Midbrain (tissue), 1 donor: ENCODE data around the gene AFF3.
"Not testable (repeated sequence)": the region's sequence is repeated elsewhere in the genome, so short reads cannot be mapped to it uniquely, and the experiment has no call there.

Experiments
- DNase-seq: peaks from one replicate; lab custom pipeline; 2025; lab: John Stamatoyannopoulos, UW

Gene AFF3

GRCh38 chr2:99550368-99550767 lies 592.0 kb downstream of the AFF3 start:
- no peak for DNase-seq

GRCh38 chr2:99545604-99546003 lies 596.8 kb downstream of the AFF3 start:
- DNase-seq: no peak

DNA sequence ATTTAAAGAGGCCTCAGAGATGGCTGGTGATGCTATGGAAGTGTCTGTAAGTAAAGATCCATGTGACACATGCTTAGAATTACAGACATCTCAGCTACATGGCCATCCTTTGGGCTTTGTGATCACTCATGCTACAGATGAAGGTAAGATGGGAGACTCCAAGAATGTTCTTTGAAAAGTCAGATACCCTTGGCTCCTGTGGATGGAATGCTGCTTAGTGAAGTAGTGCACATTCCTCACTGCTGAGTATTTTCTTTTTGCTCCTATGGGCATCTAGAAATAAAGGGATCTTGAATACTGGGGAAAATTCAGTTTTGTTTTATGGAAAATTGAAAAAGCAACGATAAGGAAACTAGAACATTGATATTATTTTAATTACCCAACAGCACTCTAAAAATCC lies 597.3 kb downstream of the AFF3 start:
- no peak for DNase-seq

DNA sequence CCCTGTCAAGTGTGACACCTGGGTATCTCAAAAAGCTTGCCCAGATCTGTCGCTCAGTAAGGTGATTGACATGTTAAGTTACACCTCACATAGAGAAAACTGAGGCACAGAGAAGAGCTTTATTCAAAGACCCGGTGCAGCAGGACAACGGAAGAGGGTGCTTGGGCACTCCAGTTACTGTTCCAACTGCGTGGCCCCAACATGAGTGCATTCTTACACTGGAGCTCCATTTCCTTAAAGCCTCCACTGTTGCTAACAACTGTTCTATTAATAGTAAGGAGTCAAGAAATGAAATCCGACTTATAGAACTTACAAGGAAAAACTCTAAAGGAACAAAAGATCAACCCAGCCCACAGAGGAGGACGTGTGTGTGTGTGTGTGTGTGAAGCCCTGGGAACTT lies 597.8 kb downstream of the AFF3 start:
- no peak for DNase-seq

DNA sequence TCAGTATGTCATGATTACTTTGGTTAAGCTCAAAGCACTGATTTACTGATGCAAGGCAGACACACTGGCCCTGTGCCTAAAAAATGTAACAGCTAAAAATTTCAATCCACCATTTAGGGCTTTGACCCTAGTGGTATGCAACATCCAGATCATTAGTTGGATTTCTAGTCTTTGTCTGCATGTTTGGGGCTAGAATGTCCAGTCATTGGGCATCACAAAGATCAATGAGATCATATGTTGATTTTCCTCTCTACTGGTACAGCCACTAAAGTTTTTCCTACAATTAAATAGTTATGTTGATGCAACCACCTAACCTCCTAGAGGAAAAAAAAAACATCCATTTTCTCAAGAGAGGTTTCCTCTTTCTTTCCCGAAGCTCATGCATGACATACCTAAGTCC lies 599.1 kb downstream of the AFF3 start:
- no peak for DNase-seq

DNA sequence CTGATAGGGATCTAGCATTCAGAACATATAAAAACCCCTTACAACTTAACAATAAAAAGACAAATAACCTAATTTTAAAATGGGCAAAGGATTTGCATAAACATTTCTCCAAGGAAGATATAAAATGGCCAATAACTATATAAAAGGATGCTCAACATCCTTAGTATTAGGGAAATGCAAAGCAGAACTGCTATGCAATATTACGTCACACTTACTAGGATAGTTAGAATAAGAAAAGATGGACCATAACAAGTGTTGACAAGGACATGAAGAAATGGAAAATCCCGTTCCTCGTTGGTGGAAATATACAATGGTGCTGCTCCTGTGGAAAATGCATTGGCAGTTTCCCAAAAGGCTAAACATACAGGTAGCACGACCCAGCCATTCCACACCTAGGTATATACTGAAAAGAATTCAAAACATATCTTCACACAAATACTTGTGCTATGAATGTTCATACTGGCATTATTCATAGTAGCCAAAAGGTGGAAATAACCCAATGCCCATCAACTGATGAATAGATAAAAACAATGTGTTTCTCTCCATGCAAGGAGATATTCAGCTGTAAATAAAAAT lies 604.4 kb downstream of the AFF3 start:
- DNase-seq: no peak

DNA sequence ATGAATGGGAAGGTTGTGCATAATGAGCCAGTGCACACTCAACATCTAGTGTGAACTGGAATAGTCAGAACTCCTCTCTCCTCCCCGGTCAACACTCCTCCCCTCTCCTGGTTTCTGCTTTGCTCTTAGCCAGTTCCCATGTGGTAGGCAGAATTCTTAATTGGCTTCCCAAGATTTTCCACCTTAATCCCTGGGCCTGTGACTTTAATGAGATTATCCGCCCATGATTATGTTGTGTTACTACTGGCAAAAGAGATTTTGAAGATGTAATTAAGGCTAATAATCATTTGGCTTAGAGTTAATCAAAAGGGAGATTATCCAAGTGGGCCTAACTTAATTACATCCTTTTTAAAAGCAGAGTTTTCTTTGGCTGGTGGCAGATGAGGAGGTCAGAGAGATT lies 618.3 kb downstream of the AFF3 start:
- DNase-seq: no peak

GRCh38 chr2:99522157-99522556 lies 620.2 kb downstream of the AFF3 start:
- DNase-seq: no peak

DNA sequence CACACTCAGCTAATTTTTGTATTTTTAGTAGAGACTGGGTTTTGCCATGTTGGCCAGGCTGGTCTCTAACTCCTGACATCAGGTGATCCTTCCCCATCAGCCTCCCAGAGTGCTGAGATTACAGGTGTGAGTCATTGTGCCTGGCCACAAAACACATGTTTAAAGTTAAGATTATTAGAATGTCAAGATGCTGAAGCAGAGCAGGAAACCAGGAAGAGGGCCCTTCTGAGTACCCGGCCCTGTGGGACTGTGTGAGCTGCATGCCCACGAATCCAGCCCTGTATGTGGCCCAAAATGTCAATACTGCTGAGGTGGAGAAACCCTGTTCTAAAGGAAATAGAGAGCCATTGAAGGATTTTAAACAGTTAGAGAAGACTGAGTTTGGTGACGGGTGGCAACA lies 621.6 kb downstream of the AFF3 start:
- no peak for DNase-seq

- no peak for DNase-seq
Observed at GRCh38 chr2:99520195-99520594, 622.2 kb downstream of the AFF3 start.

DNA sequence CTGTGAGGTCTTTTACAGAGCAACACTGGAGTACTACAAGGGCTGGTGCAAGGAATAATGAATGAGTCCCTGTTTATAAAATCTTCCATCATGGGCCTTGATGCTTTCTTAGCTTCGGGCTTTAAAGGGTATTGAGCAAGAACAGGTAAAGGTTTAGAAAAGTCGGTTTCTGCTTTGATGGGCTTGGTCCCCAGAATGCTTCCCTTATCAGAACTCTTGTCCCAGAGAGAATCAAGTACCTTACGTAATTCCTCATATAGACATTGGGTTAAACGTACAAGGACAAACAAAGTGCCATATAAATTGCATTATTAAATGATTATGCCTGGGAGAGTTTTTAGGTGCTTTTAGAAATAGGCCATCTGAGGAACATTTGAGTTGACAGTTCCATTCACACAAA lies 628.0 kb downstream of the AFF3 start:
- DNase-seq: no peak

DNA sequence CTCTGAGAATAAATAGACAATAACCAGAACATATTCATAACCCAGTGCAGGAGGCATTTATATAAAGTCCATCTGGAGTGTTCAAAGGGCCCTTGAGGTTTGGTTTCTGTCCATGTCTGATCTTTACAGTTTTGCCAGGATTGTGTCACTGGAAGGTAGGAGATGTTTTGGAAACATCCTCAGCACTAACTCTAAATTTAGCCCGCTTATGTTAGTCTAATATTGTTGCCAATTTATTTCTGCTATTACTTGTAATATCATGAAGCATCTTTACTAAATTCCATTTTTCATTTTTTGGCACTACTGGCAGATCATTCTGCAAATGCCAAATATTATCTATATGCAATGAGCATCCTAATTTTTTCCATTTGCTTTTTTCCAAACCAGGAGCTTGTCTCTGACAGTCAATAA lies 630.2 kb downstream of the AFF3 start:
- no peak for DNase-seq

DNA sequence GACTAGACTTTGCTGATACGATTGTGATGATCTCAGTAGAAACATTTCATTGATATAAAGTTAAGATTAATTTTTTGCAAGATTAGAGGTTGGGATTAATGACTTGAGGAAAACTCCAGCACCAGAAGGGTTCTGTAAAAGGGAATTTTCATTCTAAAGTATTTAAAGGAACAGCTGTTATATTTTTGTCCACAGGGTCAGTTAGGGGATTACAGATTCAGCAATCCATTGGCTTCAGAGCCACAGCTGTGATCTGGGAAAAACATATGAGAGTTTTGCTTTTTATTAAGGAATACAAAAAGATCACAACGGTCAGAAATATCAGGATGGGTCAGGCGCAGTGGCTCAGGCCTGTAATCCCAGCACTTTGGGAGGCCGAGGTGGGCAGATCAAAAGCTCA lies 633.0 kb downstream of the AFF3 start:
- no peak for DNase-seq

- DNase-seq: no peak
Observed at GRCh38 chr2:99507937-99508818, 634.2 kb downstream of the AFF3 start.

- no peak for DNase-seq
Observed at GRCh38 chr2:99504844-99505584, 637.4 kb downstream of the AFF3 start.

- DNase-seq: not testable (repeated sequence)
Observed at GRCh38 chr2:99503662-99504416, 638.6 kb downstream of the AFF3 start.

GRCh38 chr2:99496021-99496420 lies 646.4 kb downstream of the AFF3 start:
- no peak for DNase-seq
